NCI-H1694 treated with DMSO at 0.1 percent for 48 hours (cell line): ENCODE data around the gene WNT3A.
"Not testable (repeated sequence)": the region's sequence is repeated elsewhere in the genome, so short reads cannot be mapped to it uniquely, and the experiment has no call there.

Source experiments
- DNase-seq: peaks from one replicate; lab custom pipeline; 2025; lab: John Stamatoyannopoulos, UW

Gene WNT3A

GRCh38 chr1:228006786-228007048 lies at the start of gene WNT3A:
WNT3A (plus strand) TSS chr1:228006998; CDS start chr1:228007129, 131 bp downstream.
- DNase-seq: no peak

GRCh38 chr1:227958617-227959324 lies 48.0 kb upstream of the WNT3A start:
- DNase-seq: no peak

GRCh38 chr1:227959325-227959860 lies 47.4 kb upstream of the WNT3A start:
- no peak for DNase-seq

- no peak for DNase-seq
These were observed 44.9 kb upstream of the WNT3A start for GRCh38 chr1:227961651-227962466.

- not testable (repeated sequence) for DNase-seq
These were observed 40.1 kb upstream of the WNT3A start for GRCh38 chr1:227966733-227967132.

- not testable (repeated sequence) for DNase-seq
These were observed 39.0 kb upstream of the WNT3A start for GRCh38 chr1:227967815-227968214.

- DNase-seq: not testable (repeated sequence)
These were observed 36.5 kb upstream of the WNT3A start for GRCh38 chr1:227970076-227970995.

- DNase-seq: not testable (repeated sequence)
These were observed 35.6 kb upstream of the WNT3A start for GRCh38 chr1:227971216-227971615.

GRCh38 chr1:227971643-227972282 lies 35.0 kb upstream of the WNT3A start:
- not testable (repeated sequence) for DNase-seq

- DNase-seq: not testable (repeated sequence)
These were observed 34.5 kb upstream of the WNT3A start for GRCh38 chr1:227972283-227972679.

GRCh38 chr1:227972843-227973374 lies 33.9 kb upstream of the WNT3A start:
- not testable (repeated sequence) for DNase-seq

- DNase-seq: not testable (repeated sequence)
These were observed 33.0 kb upstream of the WNT3A start for GRCh38 chr1:227973724-227974288.

GRCh38 chr1:227975583-227976283 lies 31.1 kb upstream of the WNT3A start:
- DNase-seq: not testable (repeated sequence)

GRCh38 chr1:227987181-227987580 lies 19.6 kb upstream of the WNT3A start:
- DNase-seq: no peak

- DNase-seq: no peak
These were observed 12.0 kb upstream of the WNT3A start for GRCh38 chr1:227994632-227995300.

GRCh38 chr1:227996187-227996950 lies 10.4 kb upstream of the WNT3A start:
- DNase-seq: no peak

- DNase-seq: no peak
These were observed 8.3 kb upstream of the WNT3A start for GRCh38 chr1:227998374-227999055.
